ENCODE data around the gene HNF1B.

Gene HNF1B

DNA sequence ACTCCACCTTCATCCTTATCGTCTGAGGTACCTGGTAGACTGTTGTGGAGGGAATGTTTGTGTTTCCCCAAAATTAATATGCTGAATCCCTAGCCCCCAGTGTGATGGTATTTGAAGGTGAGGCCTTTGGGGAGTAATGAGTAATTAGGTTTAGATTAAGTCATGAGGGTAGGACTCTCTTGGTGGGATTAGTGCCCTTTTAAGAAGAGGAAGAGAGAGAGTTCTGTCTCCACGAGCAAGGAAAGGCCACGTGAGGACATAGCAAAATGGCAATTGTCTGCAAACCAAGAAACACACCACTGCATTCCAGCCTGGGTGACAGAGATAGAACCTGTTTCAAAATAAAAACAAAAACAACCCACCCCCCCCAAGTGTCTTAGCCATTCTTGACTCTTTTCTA is 80.6 kb downstream of the HNF1B start:
- DNase-seq (ENCODE audit: low spot score) (no peak), ATAC-seq (ENCODE audit: low read depth) (no peak)
- Histone ChIP-seq H3K9me3 (ENCODE audit: severe bottlenecking) (no peaks in the 10 kb centered on the region), H3K27me3 (ENCODE audit: insufficient read depth, poor library complexity, severe bottlenecking) (no peaks in the 10 kb centered on the region), H3K36me3 (ENCODE audit: low read depth) (no peaks in the 10 kb centered on the region), H3K4me3 (ENCODE audit: severe bottlenecking) (no peak overlapping the region), H3K4me1 (ENCODE audit: insufficient read depth, poor library complexity, severe bottlenecking) (no peaks in the 10 kb centered on the region), H3K27ac (ENCODE audit: poor library complexity, severe bottlenecking) (no peak overlapping the region)
- no peak for TF ChIP-seq CTCF (IDR thresholded peaks at IDR 0.05; ENCODE audit: poor library complexity, severe bottlenecking)

DNA sequence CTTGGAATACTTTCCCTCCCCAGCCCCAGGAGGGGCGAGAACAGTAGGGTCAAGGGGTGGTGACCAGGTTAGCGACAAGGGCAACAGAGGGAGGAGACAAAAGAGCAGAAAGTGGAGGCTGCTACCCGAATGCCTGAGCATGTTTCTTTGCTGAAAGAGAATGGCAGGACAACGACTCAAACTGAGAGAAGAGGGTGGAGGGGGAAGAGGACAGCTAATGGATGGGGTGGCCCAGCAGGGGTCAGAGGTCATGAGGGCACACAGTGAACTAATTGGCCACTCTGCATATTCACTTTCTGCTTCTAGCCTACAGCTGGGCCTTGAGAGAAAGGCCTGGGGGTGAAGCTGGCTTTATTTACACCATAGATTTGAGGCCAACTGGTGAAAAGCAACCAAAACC is 82.5 kb downstream of the HNF1B start:
- H3K27ac ChIP-seq (ENCODE audit: poor library complexity, severe bottlenecking), result no peak overlapping the region
- no peaks in the 10 kb centered on the region for H3K27me3 ChIP-seq (ENCODE audit: insufficient read depth, poor library complexity, severe bottlenecking)
- no peaks in the 10 kb centered on the region for H3K36me3 ChIP-seq (ENCODE audit: low read depth)
- no peaks in the 10 kb centered on the region for H3K4me1 ChIP-seq (ENCODE audit: insufficient read depth, poor library complexity, severe bottlenecking)
- DNase-seq (ENCODE audit: low spot score) (no peak), ATAC-seq (ENCODE audit: low read depth) (no peak)
- H3K9me3 ChIP-seq (ENCODE audit: severe bottlenecking), result no peaks in the 10 kb centered on the region
- TF ChIP-seq CTCF (IDR thresholded peaks at IDR 0.05; ENCODE audit: poor library complexity, severe bottlenecking), result no peak
- no peak overlapping the region for H3K4me3 ChIP-seq (ENCODE audit: severe bottlenecking)

GRCh38 chr17:37661400-37662014 is 83.4 kb downstream of the HNF1B start:
- TF ChIP-seq CTCF (IDR thresholded peaks at IDR 0.05; ENCODE audit: poor library complexity, severe bottlenecking), result no peak
- H3K9me3 ChIP-seq (ENCODE audit: severe bottlenecking), result no peaks in the 10 kb centered on the region
- no peaks in the 10 kb centered on the region for H3K36me3 ChIP-seq (ENCODE audit: low read depth)
- H3K4me1 ChIP-seq (ENCODE audit: insufficient read depth, poor library complexity, severe bottlenecking), result no peaks in the 10 kb centered on the region
- no peak overlapping the region for H3K27ac ChIP-seq (ENCODE audit: poor library complexity, severe bottlenecking)
- H3K4me3 ChIP-seq (ENCODE audit: severe bottlenecking), result no peak overlapping the region
- ATAC-seq (ENCODE audit: low read depth) (no peak), DNase-seq (ENCODE audit: low spot score) (no peak)
- no peaks in the 10 kb centered on the region for H3K27me3 ChIP-seq (ENCODE audit: insufficient read depth, poor library complexity, severe bottlenecking)

DNA sequence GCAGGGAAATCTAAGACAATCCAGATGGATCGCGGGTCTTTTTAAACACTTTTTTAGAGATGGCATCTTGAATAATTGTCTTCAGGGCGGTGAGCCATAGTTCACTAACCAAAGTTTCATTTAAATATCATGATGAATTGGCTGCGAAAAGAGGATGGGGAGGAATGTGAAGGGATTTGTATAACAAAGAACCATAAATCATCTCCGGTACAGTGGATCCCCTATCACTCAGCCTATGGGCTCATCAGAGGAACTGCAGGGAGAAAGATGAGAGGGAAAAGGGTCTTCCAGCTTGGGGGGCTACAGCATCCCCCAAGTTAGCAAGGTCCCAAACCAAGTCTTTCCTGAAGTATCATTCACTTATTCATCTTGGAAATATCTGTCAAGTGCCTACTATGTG is 84.9 kb downstream of the HNF1B start:
- Histone ChIP-seq H3K4me1 (ENCODE audit: insufficient read depth, poor library complexity, severe bottlenecking) (no peaks in the 10 kb centered on the region), H3K27ac (ENCODE audit: poor library complexity, severe bottlenecking) (no peak overlapping the region), H3K4me3 (ENCODE audit: severe bottlenecking) (no peak overlapping the region), H3K36me3 (ENCODE audit: low read depth) (no peaks in the 10 kb centered on the region), H3K9me3 (ENCODE audit: severe bottlenecking) (no peaks in the 10 kb centered on the region), H3K27me3 (ENCODE audit: insufficient read depth, poor library complexity, severe bottlenecking) (no peaks in the 10 kb centered on the region)
- no peak for ATAC-seq (ENCODE audit: low read depth)
- no peak for DNase-seq (ENCODE audit: low spot score)
- no peak for TF ChIP-seq CTCF (IDR thresholded peaks at IDR 0.05; ENCODE audit: poor library complexity, severe bottlenecking)

DNA sequence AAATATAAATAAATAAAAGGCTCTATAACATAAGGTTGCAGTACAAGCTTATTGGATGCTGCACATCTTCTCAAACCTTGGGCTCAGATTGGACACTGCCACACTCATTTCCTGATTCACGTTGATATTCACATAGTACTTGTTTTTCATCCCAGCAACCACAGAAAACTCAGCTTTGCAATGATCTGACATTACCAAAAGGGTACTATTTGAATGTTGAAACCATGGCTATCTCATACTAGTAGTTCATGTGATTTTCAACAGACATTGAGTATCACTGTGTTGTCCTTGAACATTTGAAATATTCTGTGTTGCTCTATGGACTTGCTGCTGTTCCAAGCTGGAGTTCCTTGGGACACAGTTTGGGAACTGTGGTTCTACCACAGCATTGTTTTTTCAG is 87.7 kb downstream of the HNF1B start:
- no peaks in the 10 kb centered on the region for H3K27me3 ChIP-seq (ENCODE audit: insufficient read depth, poor library complexity, severe bottlenecking)
- H3K27ac ChIP-seq (ENCODE audit: poor library complexity, severe bottlenecking), result no peak overlapping the region
- DNase-seq (ENCODE audit: low spot score) (no peak), ATAC-seq (ENCODE audit: low read depth) (no peak)
- H3K9me3 ChIP-seq (ENCODE audit: severe bottlenecking), result no peaks in the 10 kb centered on the region
- TF ChIP-seq CTCF (IDR thresholded peaks at IDR 0.05; ENCODE audit: poor library complexity, severe bottlenecking), result no peak
- no peaks in the 10 kb centered on the region for H3K36me3 ChIP-seq (ENCODE audit: low read depth)
- no peak overlapping the region for H3K4me3 ChIP-seq (ENCODE audit: severe bottlenecking)
- no peaks in the 10 kb centered on the region for H3K4me1 ChIP-seq (ENCODE audit: insufficient read depth, poor library complexity, severe bottlenecking)

All from RWPE2 (cell line).